NCI-H460 (cell line): ENCODE data around the gene GLTP. TPM values are rescaled to one million over a fixed set of nuclear protein-coding genes. Genes with fewer than 3 reads are reported as not detected.

Source experiments
- DNase-seq: peaks from one replicate; pipeline ENCODE4 v3.0.0-alpha.2; 2016; ENCODE audit warnings: low read depth; ENCODE audit errors: extremely low read depth
- total RNA-seq: library from RNA; depleted of rRNA; stranded (reverse); fragments of >200 nt; shearing (Covaris generic); gene quantifications from 2 replicates; pipeline ENCODE4 v1.2.3, GENCODE V29; 2014

GLTP gene
- total RNA-seq, 1 experiment from 2014 or later: 139 TPM

GRCh38 chr12:109847142-109847735 lies 33.1 kb downstream of the GLTP start:
- no peak for DNase-seq

GRCh38 chr12:109845824-109846205 lies 34.5 kb downstream of the GLTP start:
- no peak for DNase-seq

DNA sequence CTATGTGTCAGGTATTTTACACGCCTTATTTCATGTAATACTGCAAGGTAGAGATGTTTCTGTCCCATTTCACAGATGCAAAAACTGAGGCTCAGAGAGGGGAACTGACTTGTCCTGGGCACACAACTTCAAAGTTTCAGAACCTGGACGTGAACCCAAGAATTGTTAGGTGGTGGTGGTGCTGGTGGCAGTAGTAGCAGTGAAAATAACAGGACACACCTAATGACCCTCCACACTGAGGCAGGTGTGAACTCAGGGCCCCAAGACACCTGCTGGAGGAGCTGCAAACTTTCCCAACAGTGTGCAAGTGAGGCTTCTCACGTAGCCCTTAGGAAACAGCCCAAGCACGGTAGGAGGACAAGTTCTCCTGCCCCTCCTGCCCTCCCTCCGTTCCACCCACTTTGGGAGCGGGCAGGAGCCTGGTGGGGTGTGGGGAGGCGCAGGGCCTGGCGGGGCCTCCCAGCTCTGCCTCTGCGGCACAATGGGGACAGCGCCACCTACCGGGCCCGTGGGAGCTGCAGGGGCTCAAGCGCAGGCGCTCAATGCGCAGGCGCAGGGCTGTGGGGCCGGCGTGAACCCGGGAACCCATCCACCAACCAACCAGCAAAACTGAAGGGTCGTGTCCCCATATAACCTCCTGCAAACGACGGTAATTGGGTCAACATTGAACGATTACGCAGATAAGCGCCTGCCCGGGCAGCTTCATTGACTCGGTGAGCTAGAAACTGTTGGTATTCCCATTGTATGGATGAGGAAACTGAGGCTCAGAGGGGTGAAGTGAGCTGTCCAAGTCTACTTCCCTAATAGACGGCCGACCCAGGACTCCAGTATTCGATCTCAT lies 35.1 kb downstream of the GLTP start:
- DNase-seq: peak; percentile 80

GRCh38 chr12:109844091-109844490 lies 36.2 kb downstream of the GLTP start:
- DNase-seq: no peak

GRCh38 chr12:109842021-109842420 lies 38.3 kb downstream of the GLTP start:
- DNase-seq: no peak

DNA sequence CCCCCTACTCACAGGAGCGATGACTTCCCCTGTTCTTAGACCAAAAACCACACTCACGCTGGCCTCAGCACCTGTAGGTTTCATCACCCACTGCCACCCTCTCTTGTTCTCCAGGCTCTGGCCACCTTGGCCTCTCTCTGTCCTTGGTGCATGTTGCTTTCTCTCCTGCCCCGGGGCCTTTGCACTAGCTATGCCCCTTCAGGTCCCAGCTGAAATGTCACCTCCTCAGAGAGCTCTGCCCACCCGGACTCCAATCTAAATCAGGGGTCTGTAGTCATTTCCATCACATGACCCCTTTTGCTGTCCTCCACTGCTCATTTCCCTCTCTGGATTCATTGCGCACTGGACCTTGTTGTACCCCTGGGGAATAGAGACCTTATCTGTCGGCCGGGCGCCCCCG lies 39.0 kb downstream of the GLTP start:
- DNase-seq: no peak

DNA sequence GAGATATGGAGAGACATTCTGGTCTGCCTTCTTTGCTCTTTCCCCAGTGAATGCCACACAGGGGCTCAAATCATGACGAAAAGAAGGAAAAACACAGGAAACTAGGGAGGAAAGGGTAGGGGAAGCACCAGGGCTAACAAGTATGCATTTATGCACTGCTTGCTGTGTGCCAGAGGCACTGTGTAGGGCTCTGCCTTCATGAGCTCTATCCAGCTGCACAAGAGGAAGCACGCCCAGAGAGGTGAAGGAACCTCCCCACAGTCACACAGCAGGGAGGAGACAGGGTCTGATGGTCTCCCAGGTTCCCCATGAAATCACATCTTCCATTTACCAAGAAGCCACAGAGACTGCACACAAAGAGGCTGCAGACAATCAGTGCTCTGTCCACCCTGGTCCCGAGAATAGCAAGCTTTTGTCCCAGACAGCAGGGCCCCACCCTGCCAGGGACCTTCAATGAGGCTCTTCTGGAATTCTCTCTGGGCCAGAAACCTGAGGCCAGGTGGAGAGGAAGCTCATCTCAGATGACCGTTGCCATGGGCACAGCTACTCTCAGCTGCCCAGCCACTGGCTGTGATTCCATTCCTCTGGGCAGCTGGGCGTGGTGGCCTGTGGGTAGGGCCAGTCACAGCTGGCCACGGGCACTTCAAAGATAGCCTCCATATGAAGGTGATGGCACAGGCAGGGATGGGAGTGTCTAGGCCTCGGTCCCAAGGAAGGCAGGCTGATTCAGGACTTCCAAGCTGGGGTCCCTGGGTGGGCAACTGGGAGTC lies 39.9 kb downstream of the GLTP start:
- DNase-seq: no peak

GRCh38 chr12:109839444-109839843 lies 40.9 kb downstream of the GLTP start:
- no peak for DNase-seq

- DNase-seq: no peak
These were observed 43.4 kb downstream of the GLTP start for GRCh38 chr12:109836916-109837315.

GRCh38 chr12:109835827-109836226 lies 44.5 kb downstream of the GLTP start:
- no peak for DNase-seq

DNA sequence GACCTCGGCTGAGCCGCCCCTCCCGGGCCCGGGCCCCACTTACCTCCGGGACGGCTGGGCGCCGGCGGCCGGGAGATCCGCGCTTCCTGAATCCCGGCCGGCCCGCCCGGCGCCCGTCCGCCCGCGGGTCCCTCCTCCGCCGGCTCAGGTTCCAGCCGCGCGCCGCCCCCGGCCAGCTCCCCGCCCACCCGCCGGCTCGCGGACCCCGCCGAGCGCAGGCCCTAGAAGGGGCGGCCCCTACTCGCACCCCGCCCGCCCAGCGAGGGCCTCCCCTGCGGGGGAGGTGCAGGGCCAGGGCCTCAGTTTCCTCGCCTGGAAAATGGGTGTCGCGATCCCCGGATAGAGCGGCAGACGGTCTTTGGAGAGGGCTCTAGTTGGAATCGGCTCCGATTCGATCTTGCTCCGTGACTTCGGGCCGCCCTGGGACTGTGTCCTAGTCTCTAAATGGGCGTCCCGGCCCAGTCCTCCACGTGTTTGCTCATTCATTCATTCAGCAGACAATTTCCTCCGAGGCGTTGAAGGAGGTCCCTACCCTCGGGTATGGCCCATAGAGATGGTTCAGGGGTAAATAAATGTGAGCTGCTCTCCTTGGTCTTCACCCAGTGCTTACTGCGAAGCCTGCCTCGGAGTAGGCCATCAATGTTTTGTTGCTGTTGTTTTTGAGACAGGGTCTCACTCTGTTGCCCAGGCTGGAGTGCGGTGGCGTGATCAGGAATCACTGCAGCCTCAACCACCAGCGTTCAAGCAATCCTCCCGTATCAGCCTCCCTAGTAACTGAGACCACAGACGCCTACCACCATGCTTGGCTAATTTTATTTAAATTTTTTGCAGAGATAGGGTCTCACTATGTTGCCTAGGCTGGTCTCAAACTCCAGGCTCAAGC lies 46.8 kb downstream of the GLTP start, which contains the start of gene TRPV4:
TRPV4 (minus strand) TSS at position 92 of the 883 bp plus-strand sequence. CDS start 18,602 bp downstream, outside the sequence.
- DNase-seq: no peak

GRCh38 chr12:109832541-109833306 lies 47.6 kb downstream of the GLTP start:
- no peak for DNase-seq

DNA sequence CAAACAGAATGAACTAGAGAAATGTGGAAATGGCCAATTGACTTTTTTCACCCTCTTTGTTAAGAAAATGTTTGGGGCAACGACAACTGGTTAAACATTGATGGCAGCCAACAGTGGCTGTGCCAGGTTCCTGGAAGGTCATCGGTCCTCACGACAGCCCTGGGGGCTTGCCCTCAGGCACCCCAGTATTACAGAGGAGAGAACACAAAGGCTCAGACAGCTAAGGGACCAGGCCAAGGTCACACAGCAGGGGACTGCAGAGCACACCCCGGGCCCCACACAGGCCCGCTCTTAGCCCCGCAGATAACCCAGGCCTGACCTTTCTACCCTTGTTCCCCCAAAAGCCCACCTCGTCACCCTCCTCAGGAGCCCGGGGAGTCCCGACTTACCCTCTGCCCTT lies 48.4 kb downstream of the GLTP start:
- no peak for DNase-seq

DNA sequence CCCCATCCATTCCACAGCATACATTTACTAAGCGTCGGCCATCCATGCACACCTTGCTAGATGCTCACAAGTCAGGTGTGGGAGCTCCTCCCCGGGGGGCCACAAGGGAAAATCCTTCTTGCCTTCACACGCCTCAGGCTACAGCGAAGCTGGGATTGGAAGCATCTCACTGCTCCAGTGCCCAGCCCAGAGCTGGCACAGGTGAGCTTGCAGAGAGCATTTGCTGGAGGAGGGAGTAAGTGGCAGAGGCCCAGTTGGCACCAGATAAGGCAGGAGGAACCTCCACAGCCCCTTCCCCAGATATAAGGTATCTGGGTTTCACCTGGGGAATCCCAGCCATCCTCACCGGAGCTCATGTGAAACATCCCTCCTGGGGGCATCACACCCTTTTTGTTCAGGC lies 49.0 kb downstream of the GLTP start:
- no peak for DNase-seq

GRCh38 chr12:109830718-109831117 lies 49.6 kb downstream of the GLTP start:
- no peak for DNase-seq

DNA sequence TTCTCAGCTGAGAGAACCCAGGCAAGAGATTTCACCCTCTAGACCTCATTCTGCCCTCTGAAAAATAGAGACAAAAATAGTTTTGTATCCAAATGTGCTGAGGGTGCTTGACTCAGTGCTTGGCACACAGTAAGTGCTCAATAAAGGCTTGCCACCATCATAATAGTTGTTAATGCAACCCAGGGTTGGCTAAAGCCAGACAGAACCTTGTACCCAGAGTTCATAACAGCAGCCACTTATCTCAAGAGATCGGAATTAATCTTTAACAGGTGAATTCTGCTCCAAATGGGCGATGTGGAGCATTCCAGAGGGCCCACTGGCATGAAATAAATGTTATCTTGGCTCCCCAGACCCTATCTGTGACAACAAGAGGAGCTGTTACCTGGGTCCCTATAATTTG lies 50.1 kb downstream of the GLTP start:
- no peak for DNase-seq

GRCh38 chr12:109829667-109830066 lies 50.7 kb downstream of the GLTP start:
- no peak for DNase-seq

DNA sequence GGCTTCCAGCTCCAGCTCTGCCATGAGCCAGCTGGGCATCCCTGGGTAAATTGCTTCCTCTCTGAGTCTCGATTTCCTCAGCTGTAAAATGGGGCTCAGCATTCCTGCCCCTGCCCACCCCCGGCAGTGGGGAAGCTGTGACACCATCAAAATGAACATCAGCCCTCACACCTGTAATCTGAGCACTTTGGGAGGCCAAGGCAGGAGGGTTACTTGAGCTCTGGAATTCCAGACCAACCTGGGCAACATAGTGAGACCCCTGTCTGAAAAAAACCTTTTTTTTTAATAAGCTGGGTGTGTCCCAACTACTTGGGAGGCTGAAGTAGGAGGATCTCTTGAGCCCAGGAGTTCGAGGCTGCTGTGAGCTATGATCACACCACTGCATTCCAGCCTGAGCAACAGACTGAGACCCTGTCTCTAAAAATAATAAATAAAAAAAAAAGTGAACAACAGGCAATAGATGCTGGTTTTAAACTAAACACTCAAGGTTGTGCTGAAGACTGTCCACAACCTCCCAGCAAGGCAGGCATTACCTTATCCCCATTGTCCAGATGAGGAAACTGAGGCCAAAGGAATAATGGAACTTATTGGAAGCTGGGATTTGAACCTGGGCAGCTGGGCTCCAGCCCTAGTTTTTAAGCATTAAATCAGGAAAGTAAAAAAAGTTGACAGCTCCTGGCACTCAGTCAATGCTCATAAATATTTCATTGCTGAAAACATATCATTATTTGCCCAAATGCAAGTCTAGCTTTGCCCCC lies 51.4 kb downstream of the GLTP start:
- no peak for DNase-seq
